Stomach (tissue), 4 donors: Measurements from ENCODE around the gene SAFB.
A peak's percentile ranks its signal among the peaks of the same experiment; 100 is the strongest.

Experiments
- CTCF ChIP-seq, 7 experiments: fragments of 450-650 bp in 4 of 7; fragments of 200-600 bp in 3 of 7; sonication (generic) in 3 of 7; IDR thresholded peaks; one replicate each; pipeline ENCODE4 v1.5.1; 2016 to 2019; ENCODE audit warnings: antibody characterized with exemption in 7 of 7, control low read depth in 2 of 7, mild to moderate bottlenecking in 1 of 7
- EP300 ChIP-seq: sonication (generic); formaldehyde crosslinking; IDR thresholded peaks from one replicate; pipeline ENCODE4 v1.6.1; 2017; ENCODE audit warnings: antibody characterized with exemption
- POLR2A ChIP-seq, 4 donors: fragments of 450-650 bp; IDR thresholded peaks; one replicate each; pipeline ENCODE4 v1.6.1; 2016; ENCODE audit warnings: antibody characterized with exemption in 4 of 4, control low read depth in 2 of 4, mild to moderate bottlenecking in 1 of 4, moderate library complexity in 1 of 4

GRCh38 chr19:5690125-5690954, 67.5 kb downstream of the SAFB start, which contains the start of gene RPL36:
- TF ChIP-seq CTCF (IDR thresholded peaks at IDR 0.05) (peak in 5 of 7 experiments; percentile 91 to 99 (median 97)), POLR2A (IDR thresholded peaks at IDR 0.05) (peak in 2 of 4 donors; percentile 26 to 48), EP300 (no peak)
